Inferior parietal cortex (tissue), 1 donor: ENCODE data around the gene CENPP.

Experiments
- DNase-seq: peaks from one replicate; pipeline ENCODE4 v3.0.0-alpha.2; 2016; ENCODE audit errors: extremely low spot score

CENPP gene

GRCh38 chr9:92639124-92639523, 313.4 kb downstream of the CENPP start:
- DNase-seq: no peak

- no peak for DNase-seq
These were observed 314.1 kb downstream of the CENPP start for GRCh38 chr9:92639791-92640271.

- DNase-seq: no peak
These were observed 314.8 kb downstream of the CENPP start for GRCh38 chr9:92640398-92641091.

GRCh38 chr9:92641092-92641809, 315.5 kb downstream of the CENPP start:
- no peak for DNase-seq

- DNase-seq: no peak
These were observed 316.3 kb downstream of the CENPP start for GRCh38 chr9:92642041-92642451.

- DNase-seq: no peak
These were observed 316.8 kb downstream of the CENPP start for GRCh38 chr9:92642564-92642963.

- DNase-seq: no peak
These were observed 318.5 kb downstream of the CENPP start for GRCh38 chr9:92644278-92644677.

GRCh38 chr9:92645041-92645440, 319.3 kb downstream of the CENPP start:
- no peak for DNase-seq

- no peak for DNase-seq
These were observed 322.1 kb downstream of the CENPP start for GRCh38 chr9:92647671-92648473.

GRCh38 chr9:92648474-92648971, 322.8 kb downstream of the CENPP start:
- no peak for DNase-seq

- no peak for DNase-seq
These were observed 323.3 kb downstream of the CENPP start for GRCh38 chr9:92649007-92649406.

- DNase-seq: no peak
These were observed 324.5 kb downstream of the CENPP start for GRCh38 chr9:92650296-92650695.

GRCh38 chr9:92650839-92651621, 325.3 kb downstream of the CENPP start:
- DNase-seq: no peak

- no peak for DNase-seq
These were observed 326.7 kb downstream of the CENPP start for GRCh38 chr9:92652461-92652860.

GRCh38 chr9:92654481-92655301, 328.9 kb downstream of the CENPP start:
- no peak for DNase-seq

GRCh38 chr9:92655366-92655765, 329.6 kb downstream of the CENPP start:
- no peak for DNase-seq

- no peak for DNase-seq
These were observed 330.3 kb downstream of the CENPP start for GRCh38 chr9:92655896-92656536.

GRCh38 chr9:92656537-92656925, 330.8 kb downstream of the CENPP start:
- DNase-seq: no peak

GRCh38 chr9:92657296-92658094, 331.7 kb downstream of the CENPP start:
- DNase-seq: no peak
